ENCODE data around the gene ANKRD52.
"Not testable (repeated sequence)": the region's sequence is repeated elsewhere in the genome, so short reads cannot be mapped to it uniquely, and the experiment has no call there.

Gene ANKRD52

DNA sequence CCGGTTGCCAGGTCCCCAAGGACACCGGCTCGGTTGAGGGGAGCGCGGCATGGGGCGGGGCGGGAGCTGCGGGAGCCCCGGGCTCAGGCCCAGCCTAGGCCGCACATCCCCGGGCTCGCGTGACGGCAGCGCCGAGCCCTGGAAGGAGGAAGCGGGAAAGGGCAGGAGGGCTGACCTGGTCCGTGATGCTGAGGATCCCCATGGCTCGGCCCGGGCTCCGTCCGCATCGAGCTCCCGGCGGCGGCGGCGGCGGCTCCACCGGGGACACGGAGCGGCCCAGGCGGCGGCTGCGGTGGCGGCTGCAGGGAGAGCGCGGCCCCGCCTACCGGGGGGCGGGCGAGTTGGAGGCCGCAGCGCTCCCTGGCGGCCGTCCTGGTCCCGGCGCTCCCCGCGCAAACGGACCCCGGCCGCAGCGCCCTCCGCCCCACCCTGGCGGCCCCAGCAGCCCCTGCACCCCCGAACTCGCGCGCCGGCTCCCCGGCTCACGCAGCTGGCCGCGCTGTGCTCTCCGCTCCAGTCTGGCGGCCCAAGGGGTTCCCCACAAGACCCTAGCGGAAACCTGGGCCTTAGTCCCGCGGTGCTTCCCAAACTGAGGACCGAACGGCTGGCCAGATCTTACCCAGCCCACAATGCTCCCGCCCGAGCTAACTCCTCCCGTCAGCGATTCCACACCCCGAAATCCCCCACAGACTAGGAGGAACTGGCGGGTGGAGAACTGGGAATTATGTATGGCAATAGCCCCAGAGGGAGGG lies at the start of gene ANKRD52:
ANKRD52 (minus strand) TSS at position 317 of the 752 bp plus-strand sequence; CDS start at position 202, 115 bp downstream.
- DNase-seq = peak; percentile 84

DNA sequence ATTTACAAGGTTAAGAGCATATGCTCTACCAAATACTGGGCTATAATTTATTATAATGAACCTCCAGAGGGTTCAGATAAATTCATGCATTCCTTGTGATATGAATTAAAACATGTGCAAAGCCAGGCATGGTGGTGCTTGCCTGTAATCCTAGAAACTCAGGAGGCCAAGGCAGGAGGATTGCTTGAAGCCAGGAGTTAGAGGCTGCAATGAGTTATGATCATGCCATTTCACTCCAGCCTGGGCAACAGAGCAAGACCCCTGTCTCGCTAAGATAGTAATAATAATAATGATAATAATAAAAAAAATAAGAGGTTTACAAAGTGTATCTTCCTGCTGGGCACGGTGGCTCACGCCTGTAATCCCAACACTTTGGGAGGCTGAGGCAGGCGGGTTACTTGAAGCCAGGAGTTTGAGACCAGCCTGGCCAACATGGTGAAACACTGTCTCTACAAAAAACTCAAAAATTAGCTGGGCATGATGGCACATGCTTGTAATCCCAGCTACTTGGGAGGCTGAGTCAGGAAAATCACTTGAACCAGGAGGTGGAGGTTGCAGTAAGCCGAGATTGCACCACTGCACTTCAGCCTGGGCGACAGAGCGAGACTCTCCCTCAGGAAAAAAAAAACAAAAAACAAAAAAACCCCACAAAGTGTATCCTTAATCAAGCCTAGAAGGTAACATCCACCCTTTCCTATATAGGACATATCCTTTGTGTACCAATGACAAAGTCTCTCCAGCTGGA lies 49.2 kb upstream of the ANKRD52 start:
- DNase-seq = no peak

DNA sequence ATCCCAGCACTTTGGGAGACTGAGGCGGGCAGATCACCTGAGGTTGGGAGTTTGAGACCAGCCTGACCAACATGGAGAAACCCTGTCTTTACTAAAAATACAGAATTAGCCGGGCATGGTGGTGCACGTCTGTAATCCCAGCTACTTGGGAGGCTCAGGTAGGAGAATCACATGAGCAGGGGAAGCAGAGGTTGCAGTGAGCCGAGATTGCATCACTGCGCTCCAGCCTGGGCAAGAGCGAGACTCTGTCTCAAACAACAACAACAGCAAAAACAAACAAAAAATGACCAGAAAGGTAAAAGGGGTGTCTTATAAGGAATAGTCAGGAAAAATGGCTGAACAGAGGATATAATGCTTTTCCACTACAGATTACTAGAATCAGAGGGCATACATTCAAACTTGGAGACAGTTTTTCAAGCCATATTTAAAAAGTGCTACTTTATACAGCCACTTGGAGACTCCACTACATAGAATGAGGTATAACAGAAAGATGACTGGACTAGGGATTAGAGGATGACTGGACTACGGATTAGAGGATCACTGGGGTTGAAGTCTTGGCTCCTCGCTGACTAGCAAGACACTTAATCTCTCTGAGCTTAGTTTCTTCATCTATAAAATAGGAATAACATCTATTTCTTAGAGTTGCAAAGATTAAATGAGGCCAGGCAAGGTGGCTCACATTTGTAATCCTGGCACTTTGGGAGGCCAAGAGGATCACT lies 46.8 kb upstream of the ANKRD52 start:
- DNase-seq = no peak

DNA sequence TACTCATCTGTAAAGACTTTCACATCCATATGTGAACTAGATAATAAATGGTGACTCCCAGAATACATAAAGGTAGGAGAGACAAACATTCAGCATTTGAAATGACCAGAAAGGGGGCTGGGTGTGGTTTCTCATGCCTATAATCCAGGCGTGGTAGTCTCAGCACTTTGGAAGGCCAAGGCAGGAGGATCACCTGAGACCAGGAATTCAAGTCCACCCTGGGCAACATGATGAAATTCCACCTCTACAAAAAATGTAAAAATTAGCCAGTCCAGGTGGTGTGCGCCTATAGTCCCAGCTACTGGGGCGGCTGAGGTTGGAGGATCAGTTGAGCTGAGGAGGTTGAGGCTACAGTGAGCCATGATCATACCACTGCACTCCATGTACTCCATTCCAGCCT lies 46.1 kb upstream of the ANKRD52 start:
- DNase-seq = no peak

DNA sequence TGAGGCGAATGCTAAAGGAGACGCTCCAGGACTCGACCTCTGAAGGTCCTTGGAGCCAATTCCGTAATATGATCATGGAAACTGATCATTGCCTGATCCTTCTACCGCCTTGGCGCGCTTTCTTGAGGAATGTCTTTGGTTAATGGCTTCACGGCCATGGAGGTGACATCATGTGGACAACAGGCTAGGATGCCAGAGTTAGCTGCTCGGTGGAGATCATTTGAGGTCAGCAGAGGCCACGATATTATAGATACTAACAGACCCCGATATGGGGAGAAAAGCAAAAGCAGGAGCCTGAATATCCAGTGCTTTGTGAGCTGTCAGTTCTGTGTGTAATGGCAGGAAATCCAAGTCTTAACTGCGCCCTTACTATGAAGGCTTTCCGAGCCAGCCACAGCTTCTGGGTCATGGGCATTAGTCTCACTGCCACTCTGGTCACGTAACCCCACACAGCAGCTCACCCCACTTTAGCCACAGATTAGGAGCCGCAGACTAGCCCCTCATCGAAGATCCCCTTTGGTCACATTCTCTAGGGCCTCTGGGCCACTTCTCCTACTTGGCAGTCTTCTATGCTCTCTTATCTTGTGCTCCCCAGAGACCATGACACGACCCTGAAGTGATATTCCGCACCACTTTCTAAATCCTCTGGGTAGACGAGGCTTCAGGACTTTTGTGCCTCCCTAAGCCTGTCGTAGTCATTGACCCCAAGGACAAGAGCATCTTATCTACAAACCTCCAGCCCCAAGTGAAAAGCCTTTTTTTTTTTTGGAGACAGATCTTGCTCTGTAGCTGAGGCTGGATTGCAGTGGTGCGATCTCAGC lies 42.7 kb upstream of the ANKRD52 start:
- no peak for DNase-seq

DNA sequence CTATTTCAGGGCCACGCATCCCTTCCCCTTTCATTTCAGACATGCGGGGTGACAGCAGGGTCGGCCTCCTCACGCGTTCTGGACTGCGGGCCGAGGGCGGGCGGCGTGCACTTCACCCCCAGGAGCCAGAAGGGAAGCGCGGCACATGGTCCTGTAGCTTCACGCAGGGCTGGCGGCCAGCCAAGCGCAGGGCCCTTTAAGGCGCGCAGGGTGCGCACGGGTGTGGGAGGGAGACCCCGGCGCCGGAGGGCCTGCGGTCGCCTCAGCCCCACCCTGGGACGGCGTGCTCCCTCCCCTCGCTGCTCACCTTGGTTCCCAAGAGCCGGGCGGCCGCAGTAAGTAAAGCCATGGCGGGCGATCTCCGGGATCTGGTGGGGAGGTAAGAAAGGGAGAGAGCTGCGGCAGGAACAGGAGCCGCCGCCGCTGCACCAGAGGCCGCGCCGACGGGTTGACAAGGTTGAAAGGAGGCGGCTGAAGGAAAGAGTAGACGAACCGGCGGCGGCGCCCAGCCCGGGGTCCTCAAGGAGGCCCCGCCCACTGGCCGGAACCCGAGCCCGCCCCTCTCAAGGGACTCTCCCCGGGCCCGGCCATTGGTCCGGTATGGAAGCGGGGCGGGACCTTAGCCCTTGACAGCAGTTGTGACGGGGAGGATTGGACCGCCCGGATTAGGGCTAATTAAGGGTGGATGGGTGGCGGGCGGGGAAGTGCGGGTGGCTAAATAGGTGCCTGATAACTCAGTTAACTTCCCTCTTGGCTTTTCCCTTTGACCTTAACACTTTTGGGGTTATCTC lies 41.9 kb upstream of the ANKRD52 start, which contains the start of gene CS:
CS (minus strand) TSS at position 478 of the 791 bp plus-strand sequence; CDS start at position 349, 129 bp downstream.
- peak; percentile 100 for DNase-seq

DNA sequence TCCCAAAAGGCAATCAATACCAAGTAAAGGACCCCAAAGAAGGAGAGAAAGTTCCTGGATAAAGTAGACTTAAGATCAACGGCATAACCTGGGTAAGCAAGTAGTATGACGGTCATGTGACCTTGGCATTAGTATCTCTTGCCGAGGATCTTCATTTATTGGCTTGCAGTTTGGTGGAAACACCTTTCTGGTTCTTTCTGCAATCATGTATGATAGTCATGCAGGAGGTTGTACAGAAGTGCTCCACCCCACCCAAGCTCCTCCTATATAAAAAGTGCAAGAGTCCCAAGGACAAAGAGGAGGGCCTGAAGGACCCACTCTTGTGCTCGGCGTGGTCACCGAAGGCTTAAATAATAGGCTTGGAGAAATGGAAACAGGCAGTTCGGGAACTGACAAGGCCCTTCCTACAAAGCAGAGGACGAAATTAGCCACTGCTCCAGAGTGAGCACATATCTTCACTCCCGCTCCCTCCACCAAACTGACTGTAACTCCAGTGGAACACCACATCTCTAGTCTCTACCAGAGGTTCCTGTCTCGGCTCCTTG lies 41.2 kb upstream of the ANKRD52 start:
- DNase-seq = peak; percentile 53

DNA sequence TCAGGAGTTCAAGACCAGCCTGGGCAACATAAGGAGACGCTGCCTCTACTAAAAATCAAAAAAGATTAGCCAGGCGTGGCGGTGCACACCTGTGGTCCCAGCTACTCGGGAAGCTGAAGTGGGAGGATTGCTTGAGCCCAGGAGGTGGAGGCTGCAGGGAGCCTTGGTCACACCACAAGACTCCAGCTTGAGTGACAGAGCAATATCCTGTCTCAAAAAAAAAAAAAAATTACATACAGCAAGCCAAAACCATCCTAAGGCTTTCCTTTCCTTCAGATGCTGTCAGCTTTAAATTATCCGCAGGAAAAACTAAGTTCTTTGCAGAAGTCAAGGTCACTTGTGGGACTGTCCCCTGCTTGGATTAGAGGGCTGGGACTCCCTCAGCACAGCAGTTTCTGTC lies 40.6 kb upstream of the ANKRD52 start:
- DNase-seq = no peak

DNA sequence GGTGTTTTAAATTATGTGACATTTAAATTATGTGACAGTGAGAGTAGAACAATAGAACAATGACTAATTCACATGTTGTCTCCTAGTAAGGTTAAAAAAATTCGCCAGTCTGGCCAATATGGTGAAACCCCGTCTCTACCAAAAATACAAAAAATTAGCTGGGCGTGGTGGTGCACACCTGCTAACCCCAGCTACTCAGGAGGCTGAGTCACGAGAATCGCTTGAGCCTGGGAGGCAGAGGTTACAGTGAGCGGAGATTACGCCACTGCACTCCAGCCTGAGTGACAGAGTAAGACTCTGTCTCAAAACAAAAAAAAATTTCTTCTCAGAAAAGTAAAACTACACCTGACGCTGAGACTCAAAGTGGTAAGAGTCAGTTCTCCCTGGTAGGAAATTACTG lies 39.2 kb upstream of the ANKRD52 start:
- no peak for DNase-seq

DNA sequence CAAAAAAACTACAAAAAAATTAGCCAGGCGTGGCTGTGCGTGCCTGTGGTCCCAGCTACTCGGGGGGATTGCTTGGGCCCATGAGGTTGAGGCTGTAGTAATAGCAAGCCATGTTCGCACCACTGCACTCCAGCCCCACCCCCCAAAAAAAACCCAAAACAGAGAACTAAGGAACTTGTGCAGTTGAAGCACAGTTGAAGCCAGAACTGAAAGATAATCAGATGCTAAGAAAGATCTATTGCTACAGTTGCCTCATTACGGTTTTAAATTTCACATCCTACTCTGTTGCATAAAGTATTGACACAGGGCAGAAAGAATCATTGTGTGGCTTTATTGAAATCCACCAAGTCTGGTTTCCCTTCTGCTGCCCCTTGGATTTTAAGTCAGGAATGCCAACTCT lies 38.1 kb upstream of the ANKRD52 start:
- no peak for DNase-seq

DNA sequence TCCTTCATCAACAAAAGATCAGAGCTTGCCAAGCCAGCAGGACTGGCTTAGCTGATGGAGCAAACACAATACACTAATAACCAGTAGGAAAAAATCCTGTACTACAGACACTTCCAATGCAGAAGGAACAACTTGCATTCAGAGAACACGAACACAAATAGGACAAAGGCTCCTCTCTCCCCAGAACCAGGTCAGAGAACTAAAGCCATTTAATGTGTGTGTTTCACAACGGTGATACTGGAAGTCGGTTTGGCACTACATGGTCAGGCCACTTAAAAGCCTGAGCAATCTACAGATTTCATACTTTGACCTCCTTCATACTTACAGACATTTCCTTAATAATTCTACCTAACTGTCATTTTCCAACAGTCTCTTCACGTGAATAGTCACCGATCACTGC lies 35.6 kb upstream of the ANKRD52 start:
- no peak for DNase-seq

DNA sequence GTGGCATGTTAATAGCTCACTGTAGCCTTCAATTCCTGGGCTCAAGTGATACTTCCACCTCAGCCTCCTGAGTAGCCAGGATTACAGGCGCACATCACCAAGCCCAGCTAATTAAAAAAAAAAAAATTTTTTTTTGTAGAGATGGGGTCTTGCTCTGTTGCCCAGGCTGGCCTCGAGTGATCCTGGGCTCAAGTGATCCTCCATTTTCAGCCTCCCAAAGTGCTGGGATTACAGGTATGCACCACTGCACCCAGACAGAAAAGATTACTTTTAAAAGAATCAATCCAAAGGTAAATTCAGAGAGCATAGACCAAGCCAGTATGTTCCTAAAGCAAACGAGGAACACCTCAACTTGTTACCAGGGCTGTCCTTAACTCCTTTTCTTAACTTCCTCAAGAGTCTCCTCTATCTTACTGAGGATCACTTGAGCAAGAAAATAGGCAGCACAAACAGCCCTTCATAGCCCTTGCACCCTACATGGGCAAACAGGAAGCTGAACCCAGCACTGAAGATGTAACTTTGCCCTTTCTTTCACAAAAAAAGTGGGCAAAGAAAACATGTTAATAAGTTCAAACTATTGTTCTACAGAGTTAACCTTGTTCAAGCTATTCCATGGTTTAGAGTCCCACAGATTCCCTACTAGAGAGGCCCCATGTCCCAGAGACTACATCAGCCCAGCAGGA lies 30.7 kb upstream of the ANKRD52 start:
- no peak for DNase-seq

DNA sequence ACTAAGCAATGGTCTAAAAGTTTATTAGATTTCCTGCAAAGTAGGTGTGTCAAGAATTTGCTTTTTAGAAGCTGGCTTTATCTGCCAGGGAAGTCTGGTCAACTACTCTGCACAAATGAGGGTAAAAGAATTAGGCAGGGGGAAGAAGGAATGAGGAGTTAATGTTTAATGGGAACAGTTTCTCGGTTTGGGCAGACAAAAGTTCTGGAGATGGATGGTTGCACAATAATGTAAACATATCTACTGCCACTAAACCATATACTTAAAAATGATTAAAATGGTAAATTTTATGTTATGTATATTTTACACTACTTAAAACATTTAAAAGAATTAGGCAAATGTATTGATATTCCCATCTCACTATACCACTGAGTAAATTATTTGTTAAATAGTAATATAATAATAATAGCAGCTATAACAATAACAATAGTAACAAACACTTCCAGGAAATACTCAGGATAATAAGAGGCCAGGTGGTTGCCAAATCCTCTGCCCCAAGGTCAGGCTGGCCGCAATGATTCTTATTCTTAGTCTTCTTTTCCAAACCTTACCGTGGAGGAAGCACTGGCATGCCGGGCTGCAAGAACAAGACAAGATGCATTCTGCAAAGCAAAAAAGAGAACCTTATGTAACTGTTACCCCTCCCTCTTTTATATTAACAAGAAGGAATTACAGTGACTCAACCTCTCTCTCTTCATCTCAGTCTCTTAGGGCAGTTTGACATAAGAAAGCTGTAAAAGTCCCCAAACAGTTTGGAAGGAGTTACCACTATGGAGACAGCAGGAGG lies 28.1 kb upstream of the ANKRD52 start:
- DNase-seq = no peak

DNA sequence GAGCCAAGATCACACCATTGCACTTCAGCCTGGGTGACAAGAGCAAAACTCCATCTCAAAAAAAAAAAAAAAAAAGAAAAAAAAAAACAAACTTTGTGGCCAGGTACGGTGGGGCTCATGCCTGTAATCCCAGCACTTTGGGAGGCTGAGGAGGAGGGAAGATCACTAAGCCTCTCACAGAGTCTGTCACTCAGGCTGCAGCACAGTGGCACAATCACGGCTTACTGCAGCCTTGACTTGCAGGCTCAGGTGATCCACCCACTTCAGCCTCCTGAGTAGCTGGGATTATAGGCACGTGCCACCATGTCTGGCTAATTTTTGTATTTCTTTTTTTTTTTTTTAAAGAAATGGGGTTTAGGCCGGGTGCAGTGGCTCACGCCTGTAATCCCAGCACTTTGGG lies 26.1 kb upstream of the ANKRD52 start:
- DNase-seq = not testable (repeated sequence)

DNA sequence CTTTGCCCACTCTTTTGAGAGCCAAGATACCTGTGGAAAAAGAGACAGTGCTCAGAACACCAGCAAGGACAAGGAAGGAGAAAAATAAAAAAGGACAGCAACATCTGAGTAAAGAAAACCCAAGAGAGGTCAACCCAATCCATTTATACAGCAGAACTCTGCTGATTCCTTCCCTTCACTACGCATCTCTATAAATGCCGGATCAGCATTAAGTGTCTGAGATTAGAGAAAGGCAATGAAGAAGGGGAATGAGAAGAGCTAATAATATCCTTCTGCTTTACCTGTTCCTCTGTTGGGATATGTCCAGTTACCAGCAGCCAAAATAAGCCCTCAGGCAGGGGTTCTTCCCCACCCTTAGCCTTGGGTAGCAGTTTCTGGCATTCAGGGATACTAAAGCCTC lies 24.4 kb upstream of the ANKRD52 start:
- DNase-seq = no peak

DNA sequence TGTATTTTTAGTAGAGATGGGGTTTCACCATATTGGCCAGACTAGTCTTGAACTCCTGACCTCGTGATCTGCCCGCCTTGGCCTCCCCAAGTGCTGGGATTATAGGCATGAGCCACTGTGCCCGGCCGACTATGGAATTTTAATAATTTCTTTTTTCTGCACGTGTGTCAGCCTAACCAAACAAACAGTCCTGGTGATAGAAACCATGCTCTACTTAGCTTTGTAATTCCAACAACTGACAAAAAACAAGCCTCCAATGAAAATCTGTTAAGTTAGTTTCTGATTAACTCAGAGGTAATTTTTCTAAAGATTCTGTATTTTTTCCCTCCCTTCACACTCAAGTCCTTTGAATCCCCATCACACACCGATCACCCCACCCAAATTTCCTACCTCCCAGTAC lies 23.8 kb upstream of the ANKRD52 start:
- DNase-seq = no peak

DNA sequence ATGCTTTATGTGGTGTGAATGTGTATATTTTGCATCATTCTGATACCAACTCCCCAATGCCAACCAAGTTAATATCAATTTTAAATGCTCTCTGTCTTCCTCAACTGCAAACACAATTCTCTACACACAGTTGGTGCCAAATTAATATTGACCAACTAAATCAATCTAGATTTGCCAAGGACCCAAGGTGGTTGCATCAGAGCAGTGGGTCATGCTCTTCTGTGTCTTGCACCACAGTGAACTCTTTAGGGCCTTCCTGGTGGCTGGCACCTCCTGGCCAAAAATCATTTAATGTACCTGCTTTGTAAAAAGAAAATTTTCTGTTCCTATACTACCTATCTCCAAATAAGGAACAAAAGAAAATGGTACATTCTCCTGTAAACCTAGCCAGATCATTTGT lies 22.7 kb upstream of the ANKRD52 start:
- no peak for DNase-seq

DNA sequence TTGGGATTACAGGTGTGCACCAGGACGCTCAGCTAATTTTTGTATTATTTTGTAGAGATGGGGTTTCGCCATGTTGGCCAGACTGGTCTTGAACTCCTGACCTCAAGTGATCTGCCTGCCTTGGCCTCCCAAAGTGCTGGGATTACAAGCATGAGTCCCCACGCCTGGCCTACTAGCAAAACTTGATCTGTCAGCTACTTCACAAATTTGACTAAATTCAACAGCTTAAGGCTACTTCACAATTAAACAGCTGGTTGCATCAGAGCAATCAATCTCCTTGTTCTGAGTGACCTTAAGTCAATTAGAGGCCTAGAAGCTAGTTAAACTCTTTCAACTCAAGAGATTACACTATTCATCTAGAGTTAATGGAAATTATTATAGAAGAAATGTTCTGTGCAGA lies 20.7 kb upstream of the ANKRD52 start:
- no peak for DNase-seq

DNA sequence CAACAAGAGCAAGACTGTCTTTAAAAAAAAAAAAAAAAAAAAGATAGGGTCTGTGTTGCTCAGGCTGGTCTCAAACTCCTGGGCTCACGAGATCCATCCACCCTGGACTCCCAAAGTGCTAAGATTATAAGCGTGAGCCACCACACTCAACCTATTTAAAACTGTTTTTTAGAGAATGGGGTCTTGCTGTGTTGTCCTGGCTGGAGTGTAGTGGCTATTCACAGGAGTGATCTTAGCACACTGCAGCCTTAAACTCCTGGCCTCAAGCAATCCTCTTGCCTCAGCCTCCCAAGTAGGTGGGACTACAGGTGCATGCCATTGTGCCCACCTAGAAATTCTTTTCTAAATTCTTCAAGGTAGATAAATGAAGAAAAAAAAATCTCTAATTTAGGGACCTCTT lies 16.1 kb upstream of the ANKRD52 start:
- DNase-seq = no peak

DNA sequence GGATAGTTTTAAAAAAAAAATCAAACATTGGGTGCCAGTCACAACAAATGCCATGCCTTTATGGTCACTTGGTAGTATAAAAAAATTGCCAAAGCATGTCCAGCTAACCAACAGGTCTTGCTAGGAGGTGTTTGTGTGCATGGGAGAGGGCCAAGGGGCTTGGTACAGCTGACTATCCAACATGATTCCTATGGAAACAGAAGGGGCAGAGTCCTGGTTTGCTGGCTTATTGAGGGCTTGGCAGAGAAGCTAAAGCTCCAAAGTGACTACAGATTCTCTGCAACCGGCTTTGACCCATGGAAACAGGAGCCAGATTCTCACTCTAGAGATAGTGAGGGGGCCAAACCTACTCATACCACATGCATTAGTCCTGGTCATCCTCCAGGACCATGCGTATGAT lies 14.3 kb upstream of the ANKRD52 start:
- not testable (repeated sequence) for DNase-seq

All from activated CD4-positive, alpha-beta T cell treated with anti-CD3 and anti-CD28 coated beads, Interleukin-2, Interleukin-6, amounts not matched to agents 100 ng/mL and 50 ng/mL, durations not matched to agents 16 hours and 8 hours (primary cell).